PC-9 (cell line): ENCODE data around the gene SNURF. TPM values are rescaled to one million over a fixed set of nuclear protein-coding genes. Genes with fewer than 3 reads are reported as not detected.

Experiments used
- BruUV-seq: library from RNA; stranded (reverse); fragments of 400-500 nt; replicated peaks from 2 replicates; lab custom pipeline; 2021; lab: Mats Ljungman, UMichigan
- CTCF ChIA-PET: fragments of 300-600 bp; sonication (Branson Sonifier 250); formaldehyde crosslinking; loops from one replicate; lab custom pipeline; 2022; ENCODE audit warnings: antibody characterized with exemption; lab: Charles Lee
- POLR2A ChIA-PET: fragments of 300-600 bp; sonication (Branson Sonifier 250); formaldehyde crosslinking; loops from one replicate; lab custom pipeline; 2022; ENCODE audit warnings: antibody characterized with exemption; ENCODE audit not compliant: unreplicated experiment; lab: Charles Lee
- DNase-seq, 2 experiments: peaks; one replicate each; pipeline versions ENCODE4 v3.0.0 to v3.0.0-alpha.2; 2015 to 2022; ENCODE audit warnings: mixed read lengths in 1 of 2
- H2AFZ ChIP-seq: fragments of 200-600 bp; sonication (generic); 2 replicates; pipeline ENCODE4 v1.8.1; 2017; ENCODE audit warnings: antibody characterized with exemption
- H3F3A ChIP-seq: fragments of 200-600 bp; sonication (generic); 2 replicates; pipeline ENCODE4 v1.8.1; 2017; ENCODE audit warnings: antibody characterized with exemption, mild to moderate bottlenecking, low read depth; ENCODE audit not compliant: insufficient read depth
- H3K27ac ChIP-seq: fragments of 200-600 bp; sonication (generic); 2 replicates; pipeline ENCODE4 v1.6.1; 2016; ENCODE audit warnings: mixed run types
- H3K27me3 ChIP-seq: fragments of 200-600 bp; sonication (generic); 2 replicates; pipeline ENCODE4 v1.6.1; 2016; ENCODE audit warnings: low read depth, mixed run types; ENCODE audit not compliant: insufficient read depth
- H3K36me3 ChIP-seq: fragments of 200-600 bp; sonication (generic); 2 replicates; pipeline ENCODE4 v1.6.1; 2016; ENCODE audit warnings: low read depth, mixed run types
- H3K4me1 ChIP-seq: fragments of 200-600 bp; sonication (generic); replicated peaks from 2 replicates; pipeline ENCODE4 v1.6.1; 2016; ENCODE audit warnings: mixed run types; ENCODE audit not compliant: insufficient read depth
- H3K4me2 ChIP-seq: fragments of 200-600 bp; sonication (generic); 2 replicates; pipeline ENCODE4 v1.6.1; 2017; ENCODE audit warnings: mixed run types
- H3K4me3 ChIP-seq: fragments of 200-600 bp; sonication (generic); 2 replicates; pipeline ENCODE4 v1.6.1; 2016; ENCODE audit warnings: mixed run types
- H3K79me2 ChIP-seq: fragments of 200-600 bp; sonication (generic); 2 replicates; pipeline ENCODE4 v1.6.1; 2017; ENCODE audit warnings: low read depth, mixed run types
- H3K9me2 ChIP-seq: fragments of 200-600 bp; sonication (generic); 2 replicates; pipeline ENCODE4 v1.8.1; 2017; ENCODE audit warnings: mild to moderate bottlenecking; ENCODE audit not compliant: insufficient read depth
- H3K9me3 ChIP-seq: fragments of 200-600 bp; sonication (generic); 2 replicates; pipeline ENCODE4 v1.8.1; 2016; ENCODE audit warnings: low read depth; ENCODE audit not compliant: insufficient read depth
- H4K20me1 ChIP-seq: fragments of 200-600 bp; sonication (generic); 2 replicates; pipeline ENCODE4 v1.8.1; 2017; ENCODE audit not compliant: insufficient read depth
- EZH2 ChIP-seq: fragments of 200-600 bp; sonication (generic); IDR thresholded peaks from 2 replicates; pipeline ENCODE4 v1.8.0; 2017; ENCODE audit warnings: antibody characterized with exemption, low read depth
- intact Hi-C: fragments of 100-400 bp; cut with micrococcal nuclease; formaldehyde crosslinking; loops from one replicate; pipeline ENCODE4 v1.10.0; 2022; ENCODE audit not compliant: unreplicated experiment
- total RNA-seq: library from RNA; stranded (reverse); gene quantifications from 2 replicates; pipeline ENCODE4 v1.2.3, GENCODE V29; 2021
- TF ChIP-seq, protein P1 (sequence below): fragments of 200-600 bp; sonication (generic); conservative IDR thresholded peaks from 2 replicates; pipeline ENCODE4 v1.6.1; 2017; ENCODE audit warnings: mixed run types, antibody characterized with exemption, mild to moderate bottlenecking, moderate library complexity

Gene SNURF
- total RNA-seq, 1 experiment from 2014 or later = 6.7 TPM

DNA sequence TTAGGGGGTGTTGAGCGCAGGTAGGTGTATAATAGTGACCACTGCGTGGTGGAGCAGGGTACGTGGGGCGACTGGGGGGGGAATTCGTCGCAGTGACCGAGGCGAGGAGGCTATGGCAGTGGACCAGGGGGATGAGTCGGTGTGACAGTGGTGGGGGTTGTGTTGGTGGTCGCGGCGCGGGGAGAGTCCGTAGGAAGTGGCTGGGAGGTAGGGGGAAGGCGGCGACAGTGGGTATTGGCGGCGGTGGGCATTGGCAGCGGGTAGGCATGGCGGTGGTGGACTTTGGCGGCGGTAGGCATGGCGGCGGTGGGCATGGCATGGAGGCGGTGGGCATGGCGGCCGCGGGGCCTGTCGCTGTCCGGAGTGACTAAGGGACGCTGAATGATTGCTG, 739 bp downstream of the SNURF start:
- BruUV-seq = no TSS peak
- no peaks in the 10 kb centered on the region for H4K20me1 ChIP-seq
- intact Hi-C loops = no loop called here
- no peaks in the 10 kb centered on the region for H3F3A ChIP-seq
- H3K27ac ChIP-seq = no peak overlapping the region
- ChIA-PET POLR2A (no interaction called here), CTCF (no interaction called here)
- no peak overlapping the region for H2AFZ ChIP-seq
- no peak overlapping the region for H3K4me3 ChIP-seq
- no peaks in the 10 kb centered on the region for H3K4me1 ChIP-seq
- H3K4me2 ChIP-seq = no peak overlapping the region
- no peaks in the 10 kb centered on the region for H3K79me2 ChIP-seq
- no peaks in the 10 kb centered on the region for H3K27me3 ChIP-seq
- no peak for DNase-seq
- H3K9me3 ChIP-seq = no peaks in the 10 kb centered on the region
- no peaks in the 10 kb centered on the region for H3K9me2 ChIP-seq
- TF ChIP-seq EZH2 = no peak
- TF ChIP-seq, protein P1, sequence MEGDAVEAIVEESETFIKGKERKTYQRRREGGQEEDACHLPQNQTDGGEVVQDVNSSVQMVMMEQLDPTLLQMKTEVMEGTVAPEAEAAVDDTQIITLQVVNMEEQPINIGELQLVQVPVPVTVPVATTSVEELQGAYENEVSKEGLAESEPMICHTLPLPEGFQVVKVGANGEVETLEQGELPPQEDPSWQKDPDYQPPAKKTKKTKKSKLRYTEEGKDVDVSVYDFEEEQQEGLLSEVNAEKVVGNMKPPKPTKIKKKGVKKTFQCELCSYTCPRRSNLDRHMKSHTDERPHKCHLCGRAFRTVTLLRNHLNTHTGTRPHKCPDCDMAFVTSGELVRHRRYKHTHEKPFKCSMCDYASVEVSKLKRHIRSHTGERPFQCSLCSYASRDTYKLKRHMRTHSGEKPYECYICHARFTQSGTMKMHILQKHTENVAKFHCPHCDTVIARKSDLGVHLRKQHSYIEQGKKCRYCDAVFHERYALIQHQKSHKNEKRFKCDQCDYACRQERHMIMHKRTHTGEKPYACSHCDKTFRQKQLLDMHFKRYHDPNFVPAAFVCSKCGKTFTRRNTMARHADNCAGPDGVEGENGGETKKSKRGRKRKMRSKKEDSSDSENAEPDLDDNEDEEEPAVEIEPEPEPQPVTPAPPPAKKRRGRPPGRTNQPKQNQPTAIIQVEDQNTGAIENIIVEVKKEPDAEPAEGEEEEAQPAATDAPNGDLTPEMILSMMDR = no peak
- H3K36me3 ChIP-seq = no peaks in the 10 kb centered on the region

GRCh38 chr15:24956111-24956838, 1.5 kb downstream of the SNURF start:
- ChIA-PET POLR2A (no interaction called here), CTCF (no interaction called here)
- H3K4me3 ChIP-seq = no peak overlapping the region
- no peak overlapping the region for H2AFZ ChIP-seq
- H3K79me2 ChIP-seq = no peaks in the 10 kb centered on the region
- no peak overlapping the region for H3K27ac ChIP-seq
- no peaks in the 10 kb centered on the region for H3K4me1 ChIP-seq
- no peaks in the 10 kb centered on the region for H3F3A ChIP-seq
- intact Hi-C loops = no loop called here
- no peaks in the 10 kb centered on the region for H3K36me3 ChIP-seq
- no peak overlapping the region for H3K4me2 ChIP-seq
- BruUV-seq = TSS peak; percentile 22
- no peaks in the 10 kb centered on the region for H3K27me3 ChIP-seq
- TF ChIP-seq EZH2 = no peak
- TF ChIP-seq, protein P1 = no peak
- H3K9me3 ChIP-seq = no peaks in the 10 kb centered on the region
- DNase-seq = peak in 1 of 2 experiments; percentile 44
- no peaks in the 10 kb centered on the region for H4K20me1 ChIP-seq
- H3K9me2 ChIP-seq = no peaks in the 10 kb centered on the region

DNA sequence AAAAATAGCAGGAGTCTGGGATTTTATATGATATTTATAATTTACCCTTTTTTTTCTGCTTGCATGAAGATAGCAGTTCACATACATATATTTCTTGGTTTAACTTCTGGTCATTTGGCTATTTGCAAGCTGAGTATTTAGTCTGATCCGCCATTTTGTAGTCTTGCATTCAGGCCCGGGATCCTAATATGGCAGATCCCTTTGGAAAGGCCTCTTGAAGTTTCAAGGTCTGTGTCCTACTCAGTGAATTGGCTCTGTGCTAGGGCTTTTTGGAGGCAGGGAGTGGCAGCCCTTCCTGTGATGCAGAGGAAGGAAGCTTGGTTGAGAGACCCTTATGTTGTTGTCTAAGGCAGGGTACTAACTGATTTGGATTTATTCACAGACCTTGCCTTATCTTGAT, 2.9 kb downstream of the SNURF start:
- H3K4me3 ChIP-seq = no peak overlapping the region
- POLR2A ChIA-PET = no interaction called here
- H3K36me3 ChIP-seq = no peaks in the 10 kb centered on the region
- H3K4me1 ChIP-seq = no peaks in the 10 kb centered on the region
- no peaks in the 10 kb centered on the region for H3K9me3 ChIP-seq
- no peaks in the 10 kb centered on the region for H4K20me1 ChIP-seq
- H3K4me2 ChIP-seq = no peak overlapping the region
- no peaks in the 10 kb centered on the region for H3K27me3 ChIP-seq
- intact Hi-C loops = no loop called here
- H3K79me2 ChIP-seq = no peaks in the 10 kb centered on the region
- no peak for TF ChIP-seq EZH2
- TF ChIP-seq, protein P1 = no peak
- no peak overlapping the region for H3K27ac ChIP-seq
- no peak for DNase-seq
- BruUV-seq = no TSS peak
- CTCF ChIA-PET = no interaction called here
- H3F3A ChIP-seq = no peaks in the 10 kb centered on the region
- no peak overlapping the region for H2AFZ ChIP-seq
- H3K9me2 ChIP-seq = no peaks in the 10 kb centered on the region
